Kidney (tissue), 14 donors: ENCODE results near the gene BOLA3. TPM values are rescaled to one million over a fixed set of nuclear protein-coding genes. Genes with fewer than 3 reads are reported as not detected.

Source experiments
- DNase-seq, 5 donors: peaks; one replicate each; pipeline ENCODE4 v3.0.0-alpha.2; 2013 to 2020
- FAIRE-seq: peaks from 2 replicates; lab custom pipeline; 2012; peaks lifted over from hg19 to GRCh38; lab: Jason Lieb, UNC
- H3K27ac ChIP-seq, 2 donors: one replicate each; pipeline ENCODE4 v1.7.0; 2013; ENCODE audit warnings: low read depth in 2 of 2, low read length in 2 of 2, inconsistent platforms in 1 of 2
- H3K27me3 ChIP-seq: one replicate; pipeline ENCODE4 v1.7.1; 2013; ENCODE audit warnings: low read length, inconsistent platforms; ENCODE audit not compliant: control insufficient read depth, insufficient read depth
- H3K36me3 ChIP-seq, 3 donors: one replicate each; pipeline versions ENCODE4 v1.7.0 to v1.7.1; 2013; ENCODE audit warnings: low read length in 3 of 3, control low read depth in 1 of 3, inconsistent platforms in 1 of 3; ENCODE audit not compliant: insufficient read depth in 3 of 3, control insufficient read depth in 2 of 3
- H3K4me1 ChIP-seq, 3 donors: one replicate each; pipeline versions ENCODE4 v1.7.0 to v1.7.1; 2013; ENCODE audit warnings: low read length in 3 of 3, inconsistent platforms in 1 of 3, low read depth in 1 of 3; ENCODE audit not compliant: control insufficient read depth in 2 of 3, insufficient read depth in 2 of 3
- H3K4me3 ChIP-seq, 3 donors: one replicate each; pipeline versions ENCODE4 v1.7.0 to v1.8.1; 2013; ENCODE audit warnings: low read length in 3 of 3, control low read depth in 1 of 3, inconsistent platforms in 1 of 3
- H3K9ac ChIP-seq, 3 donors: one replicate each; pipeline versions ENCODE4 v1.7.0 to v1.7.1; 2013; ENCODE audit warnings: low read length in 3 of 3, control low read depth in 1 of 3, inconsistent platforms in 1 of 3
- H3K9me3 ChIP-seq, 3 donors: one replicate each; pipeline versions ENCODE4 v1.7.0 to v1.7.1; 2013; ENCODE audit warnings: low read length in 3 of 3, control low read depth in 1 of 3, inconsistent platforms in 1 of 3; ENCODE audit not compliant: control insufficient read depth in 2 of 3, insufficient read depth in 1 of 3
- CTCF ChIP-seq: IDR thresholded peaks from 3 replicates; pipeline ENCODE4 v1.5.1; 2012; ENCODE audit warnings: mild to moderate bottlenecking, moderate library complexity, borderline replicate concordance; ENCODE audit not compliant: insufficient read depth; ENCODE audit errors: extremely low read depth
- intact Hi-C: fragments of 100-400 bp; cut with DNase I; formaldehyde crosslinking; loops from one replicate; pipeline ENCODE4 v1.11.1; 2022
- polyA plus RNA-seq: library from polyadenylated mRNA; stranded (reverse); fragments of 350-450 nt; fragmentation: Illumina TruSeq; extraction: RNeasy Lipid Tissue Mini Kit (QIAGEN cat#74804); gene quantifications from one replicate; pipeline ENCODE4 v1.2.3, GENCODE V29; 2014; ENCODE audit warnings: low read depth, low replicate concordance; ENCODE audit not compliant: insufficient read depth
- total RNA-seq: library from RNA; stranded (reverse); fragmentation: NEBNext Ultra II Directional; extraction: Animal tissue kit (Norgen Biotek cat#: 25700); gene quantifications from one replicate; pipeline ENCODE4 v1.2.1, GENCODE V29; 2021
- donor health status: control.
- donor health status: control.
- donor health status: control.
- donor health status: control.
- donor health status: control.
- donor health status: DM: yes; HTN: yes; CAD: no.
- donor health status: Normal renal cell carcinoma (clear cell type).

BOLA3 gene
- total and polyA plus RNA-seq, 2 donors from 2014 or later, result 28.1 to 155 TPM

- intact Hi-C loops, result no loop called here
- no peak for FAIRE-seq
- peak; percentile 6 for TF ChIP-seq CTCF
- H3K9ac ChIP-seq, result no peak overlapping the region
- no peaks in the 10 kb centered on the region for H3K27me3 ChIP-seq
- peaks cover 5 to 14% (median 8%) of the 10 kb centered on the region in 3 donors for H3K4me1 ChIP-seq
- peak in 1 of 5 donors; percentile 4 for DNase-seq
- no peak overlapping the region for H3K27ac ChIP-seq
- no peaks in the 10 kb centered on the region for H3K9me3 ChIP-seq
- H3K4me3 ChIP-seq, result no peak overlapping the region
- H3K36me3 ChIP-seq, result peaks cover 0 to 4% (median 2%) of the 10 kb centered on the region in 3 donors
Measured at GRCh38 chr2:74142340-74142739, 5.4 kb downstream of the BOLA3 start.

DNA sequence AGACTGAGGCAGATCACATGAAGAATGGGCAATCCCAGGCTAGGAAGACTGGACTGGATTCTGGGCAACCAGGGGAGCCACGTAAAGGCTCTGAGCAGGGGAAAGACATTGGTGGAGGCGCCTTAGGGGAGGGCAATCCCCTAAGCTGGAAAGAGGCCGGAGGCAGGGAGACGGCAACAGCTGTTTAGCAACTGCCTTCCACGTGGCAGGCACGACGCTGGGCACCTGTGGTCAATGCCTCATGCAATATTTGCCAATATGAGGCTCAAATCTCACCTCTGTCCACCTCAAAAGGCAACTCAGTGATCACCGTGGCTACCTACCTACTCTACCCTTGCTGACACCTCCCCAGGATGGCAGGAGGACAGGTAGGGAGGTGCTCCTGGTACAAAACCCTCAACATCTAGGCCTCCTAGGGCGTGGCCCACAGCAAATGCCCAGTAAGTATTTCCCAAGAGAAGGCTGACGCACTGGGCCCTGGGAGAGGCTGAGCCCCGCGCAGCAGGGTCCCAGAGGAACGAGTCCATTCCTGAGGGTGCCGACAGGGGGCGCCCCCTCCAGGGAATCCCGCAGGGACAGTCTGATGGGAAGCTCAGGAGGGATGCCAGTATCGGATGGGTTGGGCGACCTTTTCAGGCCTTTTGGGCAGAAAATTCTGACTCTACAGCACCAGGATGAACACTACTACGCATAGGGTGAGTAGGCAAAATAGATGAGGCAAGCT lies 8.9 kb downstream of the BOLA3 start:
- intact Hi-C loops, result no loop called here
- Histone ChIP-seq H3K9ac (no peak overlapping the region), H3K9me3 (no peaks in the 10 kb centered on the region), H3K27ac (no peak overlapping the region), H3K4me1 (peaks cover 0 to 2% (median 0%) of the 10 kb centered on the region in 3 donors), H3K36me3 (peaks cover 0 to 14% (median 7%) of the 10 kb centered on the region in 3 donors), H3K27me3 (no peaks in the 10 kb centered on the region), H3K4me3 (no peak overlapping the region)
- FAIRE-seq, result no peak
- TF ChIP-seq CTCF, result no peak
- no peak for DNase-seq

GRCh38 chr2:74137651-74138599 lies 9.8 kb downstream of the BOLA3 start:
- DNase-seq (no peak), FAIRE-seq (no peak)
- no peak overlapping the region for H3K9ac ChIP-seq
- no peak for TF ChIP-seq CTCF
- no peaks in the 10 kb centered on the region for H3K27me3 ChIP-seq
- intact Hi-C loops, result no loop called here
- no peak overlapping the region for H3K4me3 ChIP-seq
- peaks cover 0 to 2% (median 0%) of the 10 kb centered on the region in 3 donors for H3K4me1 ChIP-seq
- peaks cover 0 to 14% (median 7%) of the 10 kb centered on the region in 3 donors for H3K36me3 ChIP-seq
- no peaks in the 10 kb centered on the region for H3K9me3 ChIP-seq
- H3K27ac ChIP-seq, result no peak overlapping the region
